Uterus (tissue), 2 donors: ENCODE data around the gene HIVEP3.

Source experiments
- POLR2A ChIP-seq, 2 donors: fragments of 450-650 bp; IDR thresholded peaks; one replicate each; pipeline ENCODE4 v1.6.1; 2016; ENCODE audit warnings: antibody characterized with exemption in 2 of 2, mild to moderate bottlenecking in 1 of 2, moderate library complexity in 1 of 2
- TF ChIP-seq, protein P1 (sequence below), 4 experiments: fragments of 200-600 bp in 2 of 4; fragments of 450-650 bp in 2 of 4; sonication (generic) in 2 of 4; IDR thresholded peaks; one replicate each; pipeline ENCODE4 v1.5.1; 2016 to 2019; ENCODE audit warnings: antibody characterized with exemption in 4 of 4, mild to moderate bottlenecking in 2 of 4, moderate library complexity in 1 of 4

DNA sequence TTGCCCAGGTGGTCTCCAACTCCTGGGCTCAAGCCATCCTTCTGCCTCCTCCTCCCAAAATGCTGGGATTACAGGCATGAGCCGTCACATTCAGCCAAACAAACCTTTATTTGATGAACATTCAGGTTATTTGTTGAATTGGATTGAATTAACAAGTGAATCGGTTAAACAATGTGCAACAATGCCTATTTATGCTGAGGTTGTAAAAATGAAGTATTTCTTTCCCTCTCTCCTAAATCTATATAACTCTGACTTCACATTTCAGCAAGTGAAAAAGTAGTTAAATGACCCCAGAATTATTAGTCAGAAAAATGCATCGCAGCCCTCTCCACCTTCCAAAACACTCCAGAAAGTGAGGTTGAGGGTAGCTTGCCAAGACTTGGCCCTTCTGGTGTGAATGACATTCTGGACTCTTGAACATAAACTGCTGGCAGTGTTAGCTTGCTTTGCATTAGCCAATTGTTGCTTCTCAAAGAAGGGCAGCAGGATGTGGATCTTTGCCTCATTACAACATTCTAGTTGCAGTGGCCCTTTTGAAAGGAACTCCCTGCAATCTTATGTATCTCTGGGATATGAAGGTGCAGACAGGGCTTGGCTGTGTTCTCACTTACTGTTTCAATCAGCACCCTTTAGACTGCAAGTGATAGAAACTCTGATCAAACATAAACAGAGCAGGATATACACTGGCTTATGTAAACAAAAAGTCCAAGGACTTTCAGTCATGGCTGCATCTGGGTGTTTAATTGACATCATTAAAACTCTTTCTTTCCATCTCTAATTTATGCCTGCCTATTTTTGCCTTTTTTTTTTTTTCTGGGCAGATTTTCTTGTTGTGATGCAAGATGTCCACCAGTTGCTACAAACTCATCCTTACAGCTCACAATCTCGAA, 456.7 kb downstream of the HIVEP3 start:
- TF ChIP-seq, protein P1, sequence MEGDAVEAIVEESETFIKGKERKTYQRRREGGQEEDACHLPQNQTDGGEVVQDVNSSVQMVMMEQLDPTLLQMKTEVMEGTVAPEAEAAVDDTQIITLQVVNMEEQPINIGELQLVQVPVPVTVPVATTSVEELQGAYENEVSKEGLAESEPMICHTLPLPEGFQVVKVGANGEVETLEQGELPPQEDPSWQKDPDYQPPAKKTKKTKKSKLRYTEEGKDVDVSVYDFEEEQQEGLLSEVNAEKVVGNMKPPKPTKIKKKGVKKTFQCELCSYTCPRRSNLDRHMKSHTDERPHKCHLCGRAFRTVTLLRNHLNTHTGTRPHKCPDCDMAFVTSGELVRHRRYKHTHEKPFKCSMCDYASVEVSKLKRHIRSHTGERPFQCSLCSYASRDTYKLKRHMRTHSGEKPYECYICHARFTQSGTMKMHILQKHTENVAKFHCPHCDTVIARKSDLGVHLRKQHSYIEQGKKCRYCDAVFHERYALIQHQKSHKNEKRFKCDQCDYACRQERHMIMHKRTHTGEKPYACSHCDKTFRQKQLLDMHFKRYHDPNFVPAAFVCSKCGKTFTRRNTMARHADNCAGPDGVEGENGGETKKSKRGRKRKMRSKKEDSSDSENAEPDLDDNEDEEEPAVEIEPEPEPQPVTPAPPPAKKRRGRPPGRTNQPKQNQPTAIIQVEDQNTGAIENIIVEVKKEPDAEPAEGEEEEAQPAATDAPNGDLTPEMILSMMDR (IDR thresholded peaks at IDR 0.05), result no peak
- no peak for TF ChIP-seq POLR2A (IDR thresholded peaks at IDR 0.05)
